Fibroblast of skin of left quadriceps (primary cell): ENCODE data around the gene SEMA4C.
"Not testable (repeated sequence)": the region's sequence is repeated elsewhere in the genome, so short reads cannot be mapped to it uniquely, and the experiment has no call there.

Experiments
- DNase-seq, 2 experiments: peaks; one replicate each; pipeline ENCODE4 v3.0.0-alpha.2; 2013; ENCODE audit warnings: low read depth in 2 of 2

Gene SEMA4C

GRCh38 chr2:96897491-96898134, 27.7 kb upstream of the SEMA4C start:
- no peak for DNase-seq

GRCh38 chr2:96895746-96896651, 26.1 kb upstream of the SEMA4C start:
- no peak for DNase-seq

GRCh38 chr2:96895032-96895745, 25.3 kb upstream of the SEMA4C start:
- no peak for DNase-seq

DNA sequence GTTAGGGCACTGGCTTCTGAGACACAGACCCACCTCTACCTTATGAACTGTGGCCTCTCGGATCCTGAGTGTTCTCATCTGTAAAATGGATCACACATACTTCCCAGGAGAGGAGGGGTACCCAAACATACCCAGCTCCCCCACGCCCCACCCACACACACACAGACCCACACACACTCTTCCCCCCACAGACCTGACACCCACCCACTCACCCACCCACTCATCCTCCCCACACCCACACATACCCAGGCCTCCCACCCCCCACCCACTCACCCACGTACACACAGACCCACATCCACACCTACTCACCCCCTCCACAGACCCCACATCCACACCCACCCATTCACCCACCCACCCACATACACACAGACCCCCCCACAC, 24.3 kb upstream of the SEMA4C start:
- DNase-seq: no peak

DNA sequence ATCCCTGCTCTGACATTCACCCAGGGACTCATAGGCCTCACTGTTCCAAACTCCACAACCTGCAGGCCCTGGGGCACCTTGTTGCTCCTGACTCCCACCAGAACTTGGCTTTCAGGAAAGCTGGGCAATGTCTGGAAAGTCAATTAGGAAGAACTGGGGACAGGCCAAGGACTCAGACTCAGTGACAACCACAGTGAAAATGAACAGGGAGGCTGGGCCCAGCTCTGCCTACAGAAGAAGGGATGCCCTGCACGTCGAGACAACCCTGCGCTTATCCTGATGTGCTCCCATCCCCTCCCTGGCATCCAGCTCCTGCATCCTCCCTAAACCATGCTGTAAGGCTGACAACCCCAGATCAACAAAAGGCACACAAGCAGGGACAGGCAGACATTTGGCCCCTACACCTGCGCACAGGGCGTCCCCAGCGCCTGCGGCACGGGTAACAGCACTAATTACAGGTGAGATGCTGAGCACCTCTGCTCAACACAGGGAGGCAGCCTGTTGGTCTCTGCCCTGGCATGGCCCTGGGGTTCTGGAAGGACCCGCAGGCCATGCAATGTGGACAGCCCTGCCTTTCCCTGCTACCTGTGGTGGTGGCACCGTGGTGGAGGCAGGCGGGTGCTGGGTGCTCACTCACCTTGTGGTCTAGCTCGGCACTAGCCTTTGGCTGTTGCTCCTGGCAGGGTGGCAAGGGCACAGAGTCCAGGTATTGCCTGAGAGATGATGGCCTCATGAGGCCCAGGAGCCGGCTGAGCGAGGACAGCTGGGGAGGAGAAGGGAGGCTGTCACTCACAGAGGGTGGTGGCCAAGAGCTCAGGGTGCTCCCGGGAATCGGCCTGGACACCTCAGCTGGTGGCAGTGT, 23.6 kb upstream of the SEMA4C start:
- DNase-seq: no peak

DNA sequence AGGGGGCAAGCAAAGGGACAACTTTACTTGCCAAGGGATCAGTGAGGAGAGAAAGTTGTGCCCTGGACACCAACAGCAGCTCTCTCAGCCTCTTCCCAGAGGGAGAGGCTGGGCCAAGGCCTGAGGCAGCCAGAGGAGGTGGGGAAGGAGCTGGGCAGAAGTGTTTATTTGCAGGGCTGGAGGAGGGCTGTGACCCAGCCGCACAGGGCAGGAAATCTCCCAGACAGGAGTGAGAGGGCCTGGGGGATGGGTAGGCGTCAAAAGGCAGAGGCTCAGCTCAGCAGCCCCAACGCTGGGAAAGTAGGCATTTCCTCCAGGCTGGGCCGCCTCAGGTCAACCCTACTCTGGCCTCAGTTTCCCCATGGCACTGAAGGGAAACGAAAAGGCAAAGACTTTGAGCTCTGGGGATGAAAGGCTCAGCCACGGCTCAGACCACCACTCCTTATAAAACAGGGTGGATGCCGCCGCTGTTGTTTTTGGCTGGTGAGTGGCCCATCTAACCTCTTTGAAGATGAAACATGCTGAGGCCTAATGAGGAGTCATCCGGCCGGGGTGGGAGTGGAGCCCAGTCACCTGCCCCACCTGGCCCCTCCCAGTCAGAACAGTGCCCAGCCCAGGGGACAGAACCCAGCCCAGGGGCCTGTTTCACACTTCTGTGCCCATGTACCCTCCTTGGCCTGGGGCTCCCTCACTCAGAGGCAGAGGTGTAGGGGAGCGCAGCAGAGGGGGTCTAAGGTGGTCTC, 21.9 kb upstream of the SEMA4C start:
- DNase-seq: no peak

- DNase-seq: no peak
Observed at GRCh38 chr2:96890726-96891385, 21.0 kb upstream of the SEMA4C start.

DNA sequence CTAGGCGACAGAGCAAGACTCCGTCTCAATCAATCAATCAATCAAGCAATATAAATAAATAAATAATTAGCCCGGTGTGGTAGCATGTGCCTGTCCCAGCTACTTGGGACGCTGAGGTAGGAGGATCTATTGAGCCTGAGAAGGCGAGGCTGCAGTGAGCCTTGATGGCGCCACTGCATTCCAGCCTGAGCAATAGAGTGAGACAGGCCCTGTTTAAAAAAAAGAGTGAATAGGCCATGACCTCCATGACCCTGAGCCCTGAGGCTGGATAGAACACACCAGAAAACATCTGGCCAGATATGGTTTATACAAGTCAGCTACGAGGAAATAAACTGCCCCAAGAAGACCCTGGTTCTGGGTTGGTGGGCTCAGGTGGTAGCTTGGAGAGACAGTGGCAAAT, 20.4 kb upstream of the SEMA4C start:
- no peak for DNase-seq

GRCh38 chr2:96889502-96889901, 19.6 kb upstream of the SEMA4C start:
- DNase-seq: not testable (repeated sequence)

GRCh38 chr2:96888072-96889011, 18.5 kb upstream of the SEMA4C start:
- DNase-seq: no peak

- DNase-seq: no peak
Observed at GRCh38 chr2:96887493-96888012, 17.7 kb upstream of the SEMA4C start.

GRCh38 chr2:96885432-96886347, 15.8 kb upstream of the SEMA4C start:
- DNase-seq: no peak

GRCh38 chr2:96884299-96885094, 14.6 kb upstream of the SEMA4C start:
- DNase-seq: no peak

GRCh38 chr2:96883306-96883705, 13.4 kb upstream of the SEMA4C start:
- DNase-seq: no peak

- no peak for DNase-seq
Observed at GRCh38 chr2:96882906-96883305, 13.0 kb upstream of the SEMA4C start.

DNA sequence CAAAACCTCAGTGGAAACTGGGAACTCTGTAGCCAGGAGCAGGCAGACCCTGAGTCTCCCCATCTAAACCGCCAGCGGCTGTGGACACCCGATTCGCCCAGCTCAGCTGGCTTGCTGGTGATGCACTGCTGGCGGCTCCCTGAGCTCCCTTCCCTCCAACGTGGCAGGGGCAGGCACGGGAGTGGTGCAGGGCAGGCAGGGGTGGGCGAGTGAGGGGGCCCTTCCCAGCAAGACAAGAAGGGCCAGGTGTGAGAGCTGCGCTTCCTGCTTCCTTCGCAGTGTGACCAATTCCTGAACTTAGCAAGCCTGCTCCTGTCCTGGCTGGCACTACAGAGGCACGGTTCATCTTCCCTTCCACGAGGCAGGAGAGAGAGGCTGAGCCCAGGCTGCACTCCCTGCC, 12.3 kb upstream of the SEMA4C start:
- DNase-seq: no peak
